Measurements from ENCODE around the gene CCDC93.

CCDC93 gene

GRCh38 chr2:117875786-117876185 lies 138.1 kb downstream of the CCDC93 start:
- peak; percentile 15 for DNase-seq

All from hematopoietic multipotent progenitor cell treated with erythropoietin and hydrocortisone succinate and interleukin-3 and kit ligand, for 6 days (in vitro differentiated cells).